Peyer's patch (tissue), 4 donors: ENCODE results near the gene DNAH8. TPM values are rescaled to one million over a fixed set of nuclear protein-coding genes. Genes with fewer than 3 reads are reported as not detected.
A peak's percentile ranks its signal among the peaks of the same experiment; 100 is the strongest.

ENCODE experiments used
- DNase-seq, 3 donors: peaks; one replicate each; pipeline ENCODE4 v3.0.0-alpha.2; 2017 to 2019
- H3K27ac ChIP-seq, 4 donors: fragments of 200-600 bp; sonication (generic); one replicate each; pipeline ENCODE4 v1.5.1; 2016 to 2019
- H3K27me3 ChIP-seq, 2 donors: fragments of 200-600 bp; sonication (generic); one replicate each; pipeline ENCODE4 v1.5.1; 2019
- H3K36me3 ChIP-seq, 3 donors: fragments of 200-600 bp; sonication (generic); one replicate each; pipeline ENCODE4 v1.5.1; 2016 to 2019
- H3K4me1 ChIP-seq, 4 donors: fragments of 200-600 bp; sonication (generic); one replicate each; pipeline ENCODE4 v1.5.1; 2016 to 2019
- H3K4me3 ChIP-seq, 4 donors: fragments of 200-600 bp; sonication (generic); 1 replicate in 3 of 4; 2 replicates in 1 of 4; pipeline ENCODE4 v1.5.1; 2016 to 2019; ENCODE audit warnings: mild to moderate bottlenecking in 1 of 4
- H3K9me3 ChIP-seq, 4 donors: fragments of 200-600 bp; sonication (generic); one replicate each; pipeline ENCODE4 v1.5.1; 2016 to 2019; ENCODE audit warnings: mild to moderate bottlenecking in 1 of 4
- CTCF ChIP-seq, 6 experiments: fragments of 450-650 bp in 4 of 6; fragments of 200-600 bp in 2 of 6; sonication (generic) in 1 of 6; IDR thresholded peaks; one replicate each; pipeline ENCODE4 v1.5.1; 2017 to 2019; ENCODE audit warnings: antibody characterized with exemption in 6 of 6, mild to moderate bottlenecking in 3 of 6, moderate library complexity in 1 of 6
- POLR2A ChIP-seq, 2 donors: fragments of 450-650 bp; IDR thresholded peaks; one replicate each; pipeline ENCODE4 v1.5.1; 2017; ENCODE audit warnings: antibody characterized with exemption in 2 of 2, mild to moderate bottlenecking in 2 of 2, moderate library complexity in 2 of 2
- total RNA-seq, 4 donors: library from RNA; depleted of rRNA; stranded (reverse); fragments of >200 nt; gene quantifications; one replicate each; pipeline ENCODE4 v1.1.0, GENCODE V29; 2016

The DNAH8 gene
- total RNA-seq, 4 donors from 2014 or later = 0.83 TPM; not detected in 3

- no peak for DNase-seq
- no peak overlapping the region for H3K4me3 ChIP-seq
- no peaks in the 10 kb centered on the region for H3K27me3 ChIP-seq
- H3K4me1 ChIP-seq = no peaks in the 10 kb centered on the region
- H3K27ac ChIP-seq = no peak overlapping the region
- H3K9me3 ChIP-seq = no peaks in the 10 kb centered on the region
- TF ChIP-seq POLR2A (IDR thresholded peaks at IDR 0.05) (no peak), CTCF (IDR thresholded peaks at IDR 0.05) (no peak)
- no peaks in the 10 kb centered on the region for H3K36me3 ChIP-seq
These were observed 253.6 kb downstream of the DNAH8 start for GRCh38 chr6:38968702-38969149.

GRCh38 chr6:38973178-38974057, 258.3 kb downstream of the DNAH8 start:
- Histone ChIP-seq H3K9me3 (no peaks in the 10 kb centered on the region), H3K36me3 (no peaks in the 10 kb centered on the region), H3K4me3 (no peak overlapping the region), H3K27ac (no peak overlapping the region), H3K27me3 (no peaks in the 10 kb centered on the region), H3K4me1 (no peaks in the 10 kb centered on the region)
- TF ChIP-seq CTCF (IDR thresholded peaks at IDR 0.05) (peak in 5 of 6 experiments; percentile 34 to 70 (median 67)), POLR2A (IDR thresholded peaks at IDR 0.05) (no peak)
- DNase-seq = no peak

- Histone ChIP-seq H3K27me3 (no peaks in the 10 kb centered on the region), H3K9me3 (no peaks in the 10 kb centered on the region), H3K4me1 (no peaks in the 10 kb centered on the region), H3K4me3 (no peak overlapping the region), H3K27ac (no peak overlapping the region), H3K36me3 (no peaks in the 10 kb centered on the region)
- no peak for DNase-seq
- TF ChIP-seq CTCF (IDR thresholded peaks at IDR 0.05) (no peak), POLR2A (IDR thresholded peaks at IDR 0.05) (no peak)
These were observed 259.5 kb downstream of the DNAH8 start for GRCh38 chr6:38974389-38975151.

GRCh38 chr6:38975621-38976049, 260.5 kb downstream of the DNAH8 start:
- Histone ChIP-seq H3K36me3 (no peaks in the 10 kb centered on the region), H3K4me1 (no peaks in the 10 kb centered on the region), H3K4me3 (no peak overlapping the region), H3K9me3 (no peaks in the 10 kb centered on the region), H3K27ac (no peak overlapping the region), H3K27me3 (no peaks in the 10 kb centered on the region)
- DNase-seq = no peak
- TF ChIP-seq POLR2A (IDR thresholded peaks at IDR 0.05) (no peak), CTCF (IDR thresholded peaks at IDR 0.05) (no peak)

GRCh38 chr6:38976051-38976450, 260.9 kb downstream of the DNAH8 start:
- no peak for TF ChIP-seq CTCF (IDR thresholded peaks at IDR 0.05)
- no peak for TF ChIP-seq POLR2A (IDR thresholded peaks at IDR 0.05)
- H3K27me3 ChIP-seq = no peaks in the 10 kb centered on the region
- no peak overlapping the region for H3K27ac ChIP-seq
- no peak overlapping the region for H3K4me3 ChIP-seq
- DNase-seq = no peak
- H3K9me3 ChIP-seq = no peaks in the 10 kb centered on the region
- H3K36me3 ChIP-seq = no peaks in the 10 kb centered on the region
- H3K4me1 ChIP-seq = no peaks in the 10 kb centered on the region
